Measurements from ENCODE around the gene FHIT.
"Not testable (repeated sequence)": the region's sequence is repeated elsewhere in the genome, so short reads cannot be mapped to it uniquely, and the experiment has no call there.

FHIT gene

DNA sequence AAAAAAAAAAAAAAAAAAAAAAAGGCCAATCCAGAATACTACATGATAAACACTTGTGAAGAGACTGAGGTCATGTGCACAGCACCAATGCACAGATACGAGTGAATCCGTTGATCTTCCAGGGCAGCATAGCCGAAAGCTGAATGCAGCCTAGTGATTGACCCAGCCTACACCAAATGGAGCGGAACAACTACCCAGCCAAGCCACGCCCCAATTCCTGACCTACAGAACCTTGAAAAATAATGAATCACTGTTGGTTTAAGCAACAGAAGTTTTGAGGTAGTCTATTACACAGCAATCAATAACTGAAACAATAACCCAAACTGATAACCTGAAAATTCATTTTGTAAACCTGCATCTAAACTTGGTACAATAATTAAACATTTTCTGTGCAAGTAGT, 361.0 kb downstream of the FHIT start:
- no peak for DNase-seq (ENCODE audit: low read depth)
- H3K4me3 ChIP-seq (ENCODE audit: low read length), result no peak overlapping the region
- TF ChIP-seq, protein P1, sequence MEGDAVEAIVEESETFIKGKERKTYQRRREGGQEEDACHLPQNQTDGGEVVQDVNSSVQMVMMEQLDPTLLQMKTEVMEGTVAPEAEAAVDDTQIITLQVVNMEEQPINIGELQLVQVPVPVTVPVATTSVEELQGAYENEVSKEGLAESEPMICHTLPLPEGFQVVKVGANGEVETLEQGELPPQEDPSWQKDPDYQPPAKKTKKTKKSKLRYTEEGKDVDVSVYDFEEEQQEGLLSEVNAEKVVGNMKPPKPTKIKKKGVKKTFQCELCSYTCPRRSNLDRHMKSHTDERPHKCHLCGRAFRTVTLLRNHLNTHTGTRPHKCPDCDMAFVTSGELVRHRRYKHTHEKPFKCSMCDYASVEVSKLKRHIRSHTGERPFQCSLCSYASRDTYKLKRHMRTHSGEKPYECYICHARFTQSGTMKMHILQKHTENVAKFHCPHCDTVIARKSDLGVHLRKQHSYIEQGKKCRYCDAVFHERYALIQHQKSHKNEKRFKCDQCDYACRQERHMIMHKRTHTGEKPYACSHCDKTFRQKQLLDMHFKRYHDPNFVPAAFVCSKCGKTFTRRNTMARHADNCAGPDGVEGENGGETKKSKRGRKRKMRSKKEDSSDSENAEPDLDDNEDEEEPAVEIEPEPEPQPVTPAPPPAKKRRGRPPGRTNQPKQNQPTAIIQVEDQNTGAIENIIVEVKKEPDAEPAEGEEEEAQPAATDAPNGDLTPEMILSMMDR (conservative IDR thresholded peaks at IDR 0.05; ENCODE audit: low read depth, low read length), result no peak

GRCh38 chr3:60888952-60889351, 362.3 kb downstream of the FHIT start:
- DNase-seq (ENCODE audit: low read depth); H3K4me3 ChIP-seq (ENCODE audit: low read length): not testable (repeated sequence)

DNA sequence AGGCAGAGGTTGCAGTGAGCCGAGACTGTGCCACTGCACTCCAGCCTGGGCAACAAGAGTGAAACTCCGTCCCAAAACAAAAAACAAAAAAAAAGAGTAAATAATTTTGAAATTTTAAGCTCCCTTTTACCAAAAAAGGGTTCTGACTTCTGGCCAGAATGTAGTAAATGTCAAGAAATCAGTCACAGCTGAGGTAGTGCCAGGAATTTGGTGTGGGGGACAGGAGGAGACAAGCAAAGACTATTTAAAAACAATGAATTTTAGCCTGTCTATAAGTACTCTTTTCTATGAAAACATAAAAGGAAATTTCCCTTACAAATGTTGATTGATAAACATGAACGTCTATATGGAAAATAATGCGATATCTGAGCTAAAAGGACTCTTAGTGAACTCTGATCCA, 363.7 kb downstream of the FHIT start:
- H3K4me3 ChIP-seq (ENCODE audit: low read length), result no peak overlapping the region
- DNase-seq (ENCODE audit: low read depth), result no peak
- TF ChIP-seq, protein P1 (conservative IDR thresholded peaks at IDR 0.05; ENCODE audit: low read depth, low read length), result no peak

DNA sequence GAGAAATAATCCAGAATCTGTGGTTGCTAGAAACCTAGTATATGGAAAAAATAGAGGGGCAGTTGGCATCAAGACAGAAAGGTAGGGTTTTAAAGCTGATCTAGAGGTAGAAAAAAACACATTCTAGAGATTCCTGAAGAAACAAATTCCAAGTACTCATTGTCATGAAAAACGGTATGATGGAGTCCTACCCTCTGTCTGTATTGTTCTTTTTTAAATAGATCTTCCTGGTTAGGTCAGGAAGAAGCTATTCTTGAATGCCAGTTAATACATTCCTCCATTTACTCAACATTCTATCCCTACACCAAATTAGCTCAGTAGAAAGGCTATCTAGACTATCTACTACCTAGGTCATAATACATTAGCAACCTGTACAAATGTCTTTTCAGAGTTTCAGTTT, 364.7 kb downstream of the FHIT start:
- TF ChIP-seq, protein P1 (conservative IDR thresholded peaks at IDR 0.05; ENCODE audit: low read depth, low read length), result no peak
- no peak for DNase-seq (ENCODE audit: low read depth)
- H3K4me3 ChIP-seq (ENCODE audit: low read length), result no peak overlapping the region

DNA sequence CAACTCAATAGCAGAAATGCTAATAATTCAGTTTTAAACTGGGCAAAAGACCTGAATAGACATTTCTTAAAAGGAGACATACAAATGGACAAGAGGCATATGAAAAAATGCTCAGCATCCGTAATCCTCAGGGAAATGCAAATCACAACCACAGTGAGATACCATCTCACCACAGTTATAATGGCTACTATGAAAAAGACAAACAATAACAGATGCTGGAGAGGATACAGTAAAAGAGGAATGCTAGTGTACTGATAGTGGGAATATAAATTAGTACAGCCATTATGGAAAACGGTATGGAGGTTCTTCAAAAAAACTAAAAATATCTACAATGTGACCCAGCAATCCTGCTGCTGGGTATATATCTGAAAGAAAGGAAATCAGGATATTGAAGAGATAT, 367.2 kb downstream of the FHIT start:
- DNase-seq (ENCODE audit: low read depth), result no peak
- TF ChIP-seq, protein P1 (conservative IDR thresholded peaks at IDR 0.05; ENCODE audit: low read depth, low read length), result no peak
- H3K4me3 ChIP-seq (ENCODE audit: low read length), result no peak overlapping the region

- H3K4me3 ChIP-seq (ENCODE audit: low read length), result no peak overlapping the region
- TF ChIP-seq, protein P1 (conservative IDR thresholded peaks at IDR 0.05; ENCODE audit: low read depth, low read length), result no peak
- DNase-seq (ENCODE audit: low read depth), result no peak
Observed at GRCh38 chr3:60877188-60877587, 374.1 kb downstream of the FHIT start.

DNA sequence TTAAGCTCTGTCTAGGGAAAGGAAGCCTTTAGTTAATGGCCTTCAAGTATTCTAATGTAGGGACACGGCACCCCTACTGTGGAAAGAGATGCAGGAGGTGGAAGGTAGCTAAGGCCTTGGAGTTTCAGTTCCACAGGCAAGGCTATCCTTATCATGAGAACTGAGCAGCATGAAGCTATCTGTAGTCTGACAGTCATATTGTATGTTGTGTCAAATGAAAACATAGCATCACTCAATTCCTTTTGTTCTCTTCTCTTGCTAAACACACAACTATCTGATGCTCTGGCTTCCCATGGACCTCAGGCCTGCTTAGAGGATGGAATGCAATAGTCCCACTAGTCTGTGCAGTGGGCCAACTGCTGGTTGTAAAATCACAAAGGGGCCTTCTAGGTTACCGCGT, 380.9 kb downstream of the FHIT start:
- TF ChIP-seq, protein P1 (conservative IDR thresholded peaks at IDR 0.05; ENCODE audit: low read depth, low read length), result no peak
- DNase-seq (ENCODE audit: low read depth), result no peak
- no peak overlapping the region for H3K4me3 ChIP-seq (ENCODE audit: low read length)

DNA sequence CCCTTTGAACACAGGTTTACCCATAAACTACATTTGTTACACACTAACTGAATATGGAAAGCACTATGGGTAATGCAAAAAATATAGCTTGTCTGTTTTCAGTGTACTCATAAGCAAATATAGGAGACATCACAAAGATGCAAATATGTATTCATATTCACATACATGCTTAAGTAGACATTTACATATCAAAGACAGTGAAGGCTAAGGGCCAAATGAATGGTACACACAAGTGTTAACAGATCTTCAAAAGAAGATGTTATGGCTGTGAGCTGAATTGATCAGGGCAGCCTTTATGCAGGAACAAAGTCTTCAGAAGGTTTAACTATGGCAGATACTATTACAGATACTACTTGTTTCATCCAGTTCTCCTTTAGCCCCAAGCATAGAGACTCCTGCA, 384.1 kb downstream of the FHIT start:
- DNase-seq (ENCODE audit: low read depth), result no peak

More for the DNA sequence above, 384.1 kb downstream of the FHIT start:
- TF ChIP-seq, protein P1 (conservative IDR thresholded peaks at IDR 0.05; ENCODE audit: low read depth, low read length), result no peak
- H3K4me3 ChIP-seq (ENCODE audit: low read length), result no peak overlapping the region
